ENCODE data around the gene ATAD1. TPM values are rescaled to one million over a fixed set of nuclear protein-coding genes. Genes with fewer than 3 reads are reported as not detected.

ATAD1 gene
- total RNA-seq, 1 experiment from 2014 or later, result 15.7 TPM

GRCh38 chr10:87764072-87764934 lies 53.7 kb downstream of the ATAD1 start:
- no peaks in the 10 kb centered on the region for H3K9me2 ChIP-seq (replicated peaks; ENCODE audit: low read length)
- H3K79me2 ChIP-seq (ENCODE audit: low read length), result no peaks in the 10 kb centered on the region
- no peak for DNase-seq
- no peak overlapping the region for H3K27ac ChIP-seq (ENCODE audit: low read length)
- no peak overlapping the region for H3K4me3 ChIP-seq (ENCODE audit: low read length)
- TF ChIP-seq CTCF (conservative IDR thresholded peaks at IDR 0.05; ENCODE audit: low read depth, low read length) (no peak), EZH2 (IDR thresholded peaks at IDR 0.05; ENCODE audit: low read length, unreplicated experiment) (no peak), EZH2phosphoT487 (IDR thresholded peaks at IDR 0.05; ENCODE audit: borderline replicate concordance, low read length) (no peak)
- H3K36me3 ChIP-seq (ENCODE audit: low read depth, low read length), result peaks cover 10% of the 10 kb centered on the region; the same call in 1 of the 2 replicates
- H3K9me3 ChIP-seq (ENCODE audit: low read length), result no peaks in the 10 kb centered on the region
- no peak overlapping the region for H3K4me2 ChIP-seq (ENCODE audit: low read length)
- intact Hi-C loops (cut with micrococcal nuclease), result no loop called here
- peaks cover 22% of the 10 kb centered on the region for H3K4me1 ChIP-seq (ENCODE audit: insufficient read depth, low read length)
- H3K27me3 ChIP-seq (ENCODE audit: low read length), result no peaks in the 10 kb centered on the region
- BruUV-seq (replicated peaks), result no TSS peak
- ChIA-PET CTCF (no interaction called here), POLR2A (ENCODE audit: unreplicated experiment) (no interaction called here)
- no peak for ATAC-seq
- H4K20me1 ChIP-seq (ENCODE audit: low read length), result no peaks in the 10 kb centered on the region
- no peak overlapping the region for H3K9ac ChIP-seq (ENCODE audit: low read length)
- no peak overlapping the region for H2AFZ ChIP-seq (ENCODE audit: low read length)
- no peaks in the 10 kb centered on the region for H3F3A ChIP-seq (ENCODE audit: low read length, unreplicated experiment)

- H2AFZ ChIP-seq (ENCODE audit: low read length), result no peak overlapping the region
- intact Hi-C loops (cut with micrococcal nuclease), result no loop called here
- H3K9me3 ChIP-seq (ENCODE audit: low read length), result no peaks in the 10 kb centered on the region
- no peaks in the 10 kb centered on the region for H4K20me1 ChIP-seq (ENCODE audit: low read length)
- BruUV-seq (replicated peaks), result no TSS peak
- H3K4me2 ChIP-seq (ENCODE audit: low read length), result no peak overlapping the region
- no peak for TF ChIP-seq CTCF (conservative IDR thresholded peaks at IDR 0.05; ENCODE audit: low read depth, low read length)
- TF ChIP-seq EZH2phosphoT487 (IDR thresholded peaks at IDR 0.05; ENCODE audit: borderline replicate concordance, low read length), result no peak
- TF ChIP-seq EZH2 (IDR thresholded peaks at IDR 0.05; ENCODE audit: low read length, unreplicated experiment), result no peak
- no peak overlapping the region for H3K9ac ChIP-seq (ENCODE audit: low read length)
- H3K9me2 ChIP-seq (replicated peaks; ENCODE audit: low read length), result no peaks in the 10 kb centered on the region
- no peak for DNase-seq
- no peaks in the 10 kb centered on the region for H3K79me2 ChIP-seq (ENCODE audit: low read length)
- H3K4me3 ChIP-seq (ENCODE audit: low read length), result no peak overlapping the region
- peaks cover 19% of the 10 kb centered on the region for H3K4me1 ChIP-seq (ENCODE audit: insufficient read depth, low read length)
- ChIA-PET CTCF (no interaction called here), POLR2A (ENCODE audit: unreplicated experiment) (no interaction called here)
- H3K27me3 ChIP-seq (ENCODE audit: low read length), result no peaks in the 10 kb centered on the region
- no peak for ATAC-seq
- no peaks in the 10 kb centered on the region for H3F3A ChIP-seq (ENCODE audit: low read length, unreplicated experiment)
- peaks cover 9% of the 10 kb centered on the region; the same call in 1 of the 2 replicates for H3K36me3 ChIP-seq (ENCODE audit: low read depth, low read length)
- H3K27ac ChIP-seq (ENCODE audit: low read length), result no peak overlapping the region
Measured at GRCh38 chr10:87763086-87763861, 54.8 kb downstream of the ATAD1 start.

All from PC-3 (cell line).